NCI-H1436 (cell line): ENCODE results near the gene RXRA.

Experiments used
- DNase-seq: peaks from one replicate; lab custom pipeline; 2025; lab: John Stamatoyannopoulos, UW

RXRA gene

DNA sequence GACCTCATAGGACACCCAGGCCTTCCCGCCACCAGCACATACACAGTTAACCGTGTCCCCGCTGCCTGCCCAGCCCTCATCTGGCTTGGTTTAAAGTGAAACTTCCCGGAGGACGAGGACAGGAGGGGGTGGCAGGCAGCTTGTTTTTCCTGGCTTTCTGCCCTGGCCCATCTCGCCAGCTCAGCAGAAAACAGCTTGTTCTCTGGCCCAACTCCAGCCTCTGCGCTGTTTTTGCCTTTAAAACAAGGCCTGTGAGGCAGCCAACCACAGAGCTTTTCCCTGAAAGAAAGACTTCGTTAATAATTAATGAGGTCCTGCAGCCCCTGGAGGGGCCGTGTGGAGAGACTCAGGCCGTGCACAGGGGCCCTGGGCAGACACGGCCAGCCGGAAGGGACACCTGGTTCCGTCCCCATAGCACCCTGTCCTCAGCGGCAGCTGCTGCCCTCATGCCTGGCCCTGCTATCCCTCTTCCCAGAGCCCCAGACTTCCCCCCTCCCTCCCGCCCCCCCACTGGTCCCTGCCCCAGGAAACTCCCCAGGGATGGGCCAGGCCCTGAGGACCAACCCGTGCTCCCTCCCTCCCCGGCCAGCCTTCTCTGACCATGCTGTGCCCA lies 108.7 kb downstream of the RXRA start:
- no peak for DNase-seq

DNA sequence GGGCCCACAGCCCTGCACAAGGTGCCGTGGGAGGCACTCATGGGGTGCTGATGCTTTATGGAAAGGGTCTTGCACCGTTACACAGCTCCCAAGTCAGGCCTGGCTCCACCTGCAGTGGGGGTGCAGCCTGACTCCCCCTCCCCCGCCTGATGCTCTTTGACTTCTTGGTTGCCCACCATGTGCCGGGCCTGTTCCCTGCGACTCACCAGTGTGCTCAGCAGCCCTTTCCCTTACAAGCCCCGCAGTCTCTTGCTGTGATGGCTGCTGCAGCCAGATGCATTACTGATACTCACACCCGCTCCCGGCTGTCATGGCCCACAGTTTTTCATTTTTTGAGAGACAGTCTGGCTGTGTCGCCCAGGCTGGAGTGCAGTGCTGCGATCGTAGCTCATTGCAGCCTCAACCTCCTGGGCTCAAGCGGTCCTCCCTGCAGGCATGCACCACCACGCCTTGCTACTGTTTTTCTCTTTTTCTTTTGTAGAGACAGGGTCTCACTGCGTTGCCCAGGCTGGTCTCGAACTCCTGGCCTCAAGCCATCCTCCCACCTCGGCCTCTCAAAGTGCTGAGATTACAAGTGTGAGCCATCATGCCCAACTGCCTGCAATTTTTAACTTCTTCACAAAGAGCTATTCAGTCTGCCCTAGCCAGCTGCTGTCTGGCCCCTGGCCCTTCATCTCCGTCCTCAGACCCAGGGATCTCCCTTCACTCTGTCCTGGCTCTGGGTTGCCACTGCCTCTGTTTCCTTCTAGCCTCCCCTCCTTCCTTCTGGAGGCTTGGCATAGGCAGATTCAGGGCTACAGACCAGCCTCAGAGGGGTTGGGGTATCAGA lies 109.5 kb downstream of the RXRA start:
- DNase-seq, result no peak

DNA sequence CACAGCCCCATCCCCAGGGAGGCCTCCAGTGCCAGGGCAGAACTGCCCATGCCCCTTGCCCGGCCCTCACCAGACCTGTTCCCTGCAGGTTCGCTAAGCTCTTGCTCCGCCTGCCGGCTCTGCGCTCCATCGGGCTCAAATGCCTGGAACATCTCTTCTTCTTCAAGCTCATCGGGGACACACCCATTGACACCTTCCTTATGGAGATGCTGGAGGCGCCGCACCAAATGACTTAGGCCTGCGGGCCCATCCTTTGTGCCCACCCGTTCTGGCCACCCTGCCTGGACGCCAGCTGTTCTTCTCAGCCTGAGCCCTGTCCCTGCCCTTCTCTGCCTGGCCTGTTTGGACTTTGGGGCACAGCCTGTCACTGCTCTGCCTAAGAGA lies 110.1 kb downstream of the RXRA start:
- no peak for DNase-seq

DNA sequence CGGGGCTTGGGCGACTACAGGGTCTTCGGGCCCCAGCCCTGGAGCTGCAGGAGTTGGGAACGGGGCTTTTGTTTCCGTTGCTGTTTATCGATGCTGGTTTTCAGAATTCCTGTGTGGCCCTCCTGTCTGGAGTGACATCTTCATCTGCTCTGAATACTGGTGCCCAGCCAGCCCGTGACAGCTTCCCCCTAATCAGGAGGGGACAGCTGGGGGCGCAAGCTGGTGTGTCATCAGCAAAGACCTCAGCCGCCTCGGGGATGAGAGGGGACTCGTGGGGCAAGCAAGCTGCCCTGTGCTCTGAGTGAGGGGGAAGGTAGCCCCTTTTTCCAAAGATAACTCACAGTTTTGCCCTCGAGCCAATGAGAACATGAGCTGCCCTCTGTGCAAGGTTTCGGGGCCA lies 110.7 kb downstream of the RXRA start:
- DNase-seq, result no peak

DNA sequence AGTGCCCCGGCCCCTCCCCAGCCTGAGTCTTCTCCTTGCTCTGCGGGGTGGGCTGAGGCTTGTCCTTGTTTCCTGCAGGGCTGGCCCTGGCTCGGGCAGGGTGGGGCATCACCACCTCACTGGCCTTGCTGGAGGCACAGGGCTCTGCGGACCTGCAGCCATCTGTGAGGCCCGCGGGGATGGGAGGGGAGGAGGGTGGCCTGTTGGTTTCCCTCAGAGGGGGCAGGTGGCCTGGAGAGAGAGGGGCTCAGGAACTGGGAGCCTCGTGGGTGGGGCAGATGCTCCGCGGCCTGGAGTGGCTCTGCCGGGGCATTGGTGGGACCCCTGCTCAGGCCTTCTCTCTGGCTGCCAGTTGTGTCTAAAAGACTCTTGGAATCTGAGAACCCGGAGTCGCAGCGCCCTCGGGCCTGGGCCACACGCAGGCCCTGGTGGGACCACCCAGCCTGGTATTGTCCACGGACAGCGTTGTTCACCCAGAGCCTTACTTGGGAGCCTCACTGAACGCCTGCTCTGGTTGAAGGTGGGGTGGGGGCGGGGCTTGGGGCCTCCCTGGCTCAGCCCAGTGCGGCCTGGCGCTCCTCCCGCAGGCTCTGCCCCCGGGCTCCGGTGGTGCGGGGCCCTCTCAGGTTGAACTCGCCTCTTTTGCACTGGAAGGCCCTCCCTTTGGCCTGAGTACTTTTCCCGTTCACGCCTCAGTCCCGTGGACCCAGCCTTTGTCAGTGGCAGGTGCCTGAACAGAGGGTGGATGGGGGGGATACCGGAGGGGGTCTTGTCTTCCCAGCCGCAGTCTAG lies 111.3 kb downstream of the RXRA start:
- no peak for DNase-seq

DNA sequence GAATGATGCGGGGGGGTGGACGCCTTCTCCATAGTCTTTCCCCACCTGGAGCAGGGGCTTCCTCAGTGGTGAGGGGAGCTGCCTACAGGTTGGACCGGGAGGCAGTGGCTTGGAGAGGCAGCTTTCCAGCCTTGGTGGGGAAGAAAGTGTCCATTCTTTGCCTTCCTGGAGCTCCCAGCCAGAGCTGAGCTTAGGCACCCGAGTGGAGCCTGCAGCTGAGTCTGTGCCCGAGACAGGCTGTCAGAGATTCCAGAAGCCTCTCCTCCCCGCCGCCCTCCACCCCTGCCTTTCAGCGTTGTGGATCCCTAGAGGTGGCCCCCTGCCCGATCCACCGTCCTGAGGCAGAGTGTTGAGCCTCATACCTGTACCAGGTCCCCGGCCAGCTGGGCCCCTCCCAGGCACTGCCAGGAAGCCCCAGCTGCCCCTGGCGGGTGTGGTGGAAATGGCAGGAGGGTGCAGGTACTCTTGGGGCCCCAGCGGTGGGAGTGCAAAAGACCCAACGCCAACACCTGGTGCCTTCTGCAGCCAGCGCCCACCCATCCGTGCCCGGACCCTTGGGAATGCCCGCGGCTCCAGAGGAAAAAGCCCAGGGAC lies 112.0 kb downstream of the RXRA start:
- no peak for DNase-seq

DNA sequence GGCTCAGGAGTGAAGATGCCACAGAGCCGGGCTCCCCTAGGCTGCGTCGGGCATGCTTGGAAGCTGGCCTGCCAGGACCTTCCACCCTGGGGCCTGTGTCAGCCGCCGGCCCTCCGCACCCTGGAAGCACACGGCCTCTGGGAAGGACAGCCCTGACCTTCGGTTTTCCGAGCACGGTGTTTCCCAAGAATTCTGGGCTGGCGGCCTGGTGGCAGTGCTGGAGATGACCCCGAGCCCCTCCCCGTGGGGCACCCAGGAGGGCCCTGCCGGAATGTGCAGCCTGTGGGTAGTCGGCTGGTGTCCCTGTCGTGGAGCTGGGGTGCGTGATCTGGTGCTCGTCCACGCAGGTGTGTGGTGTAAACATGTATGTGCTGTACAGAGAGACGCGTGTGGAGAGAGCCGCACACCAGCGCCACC lies 113.1 kb downstream of the RXRA start:
- DNase-seq, result no peak

DNA sequence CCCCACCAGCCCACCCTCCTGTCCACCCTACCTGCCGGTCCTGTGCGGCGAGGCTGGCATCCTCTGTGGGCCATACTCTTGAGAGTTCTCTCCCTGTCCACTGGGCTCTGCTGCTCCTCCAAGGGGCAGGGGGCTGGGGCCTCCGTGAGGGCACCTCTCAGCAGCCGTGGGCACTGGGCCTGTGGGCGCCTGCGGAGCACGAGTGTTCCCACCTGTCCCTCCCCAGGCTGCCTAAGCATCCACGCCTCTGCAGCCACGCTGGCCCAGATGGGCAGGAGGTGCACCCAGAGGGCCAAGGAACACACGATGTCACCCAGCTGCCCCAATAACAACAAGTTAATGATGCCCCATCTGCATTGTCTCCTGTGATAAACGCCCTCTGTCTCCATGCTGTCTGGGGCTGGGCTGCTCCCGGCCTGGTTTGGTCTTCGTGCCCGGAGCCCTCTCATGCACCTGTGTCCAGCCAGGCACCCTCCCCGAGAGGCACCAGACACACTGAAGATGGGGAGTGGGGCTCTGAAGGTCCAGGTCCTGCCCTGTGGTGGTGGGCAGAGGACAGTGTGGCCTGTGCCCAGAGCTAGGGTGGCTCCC lies 114.5 kb downstream of the RXRA start:
- DNase-seq, result no peak

DNA sequence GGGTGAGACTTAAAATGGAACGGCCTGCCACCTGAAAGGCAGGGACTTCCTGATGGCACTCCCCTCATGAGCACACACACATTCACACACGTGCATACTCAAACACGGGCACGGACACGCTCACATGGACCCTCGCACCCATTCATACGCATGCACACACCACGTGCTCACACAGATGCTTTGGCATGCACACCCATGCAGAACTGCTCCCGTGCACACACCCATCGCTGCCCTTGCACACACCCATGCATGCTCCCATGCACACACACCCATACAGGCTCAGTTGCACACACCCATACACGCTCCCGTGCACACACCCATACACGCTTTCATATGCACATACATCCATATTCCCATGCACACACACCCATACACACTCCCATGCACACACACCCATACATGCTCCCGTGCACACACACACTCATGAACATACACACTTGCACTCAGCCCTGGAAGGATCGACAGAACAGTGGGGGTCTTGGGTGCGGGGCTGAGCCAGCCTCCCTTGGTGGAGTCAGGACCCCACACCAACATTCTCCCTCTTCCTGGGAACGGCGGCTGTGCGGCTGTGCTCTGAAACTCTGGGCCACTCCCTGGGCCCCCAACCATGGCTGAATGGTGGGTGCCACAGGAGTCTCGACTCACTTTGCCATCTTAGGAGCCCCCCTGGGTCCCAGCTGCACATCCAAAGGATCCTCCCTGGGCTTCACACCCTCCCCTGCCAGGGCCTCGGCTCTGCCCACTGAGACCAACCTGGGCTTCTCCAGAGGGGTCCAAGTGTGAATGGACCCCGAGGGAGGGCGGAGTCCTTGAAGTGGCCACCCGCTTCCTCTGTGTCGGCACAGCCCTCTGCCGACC lies 115.2 kb downstream of the RXRA start:
- no peak for DNase-seq

DNA sequence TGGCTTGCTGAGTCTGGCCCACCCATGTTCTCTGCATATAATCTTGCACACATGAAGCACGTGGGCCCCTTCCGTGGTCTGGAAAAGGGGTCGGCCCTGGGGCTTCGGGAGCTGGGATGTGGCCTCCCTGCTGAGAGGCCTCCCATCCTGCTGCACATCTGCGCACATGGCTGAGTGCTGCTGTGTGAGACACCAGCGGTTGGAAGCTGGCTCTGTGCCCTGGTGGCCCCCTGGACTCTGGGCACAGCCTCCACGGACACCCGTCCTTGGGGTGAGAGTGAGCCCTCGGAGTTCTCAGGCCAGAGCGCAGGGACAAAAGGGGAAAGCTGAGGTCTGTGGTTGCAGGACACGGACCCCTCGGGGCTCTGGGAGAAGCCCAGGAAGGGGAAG lies 115.8 kb downstream of the RXRA start:
- no peak for DNase-seq

DNA sequence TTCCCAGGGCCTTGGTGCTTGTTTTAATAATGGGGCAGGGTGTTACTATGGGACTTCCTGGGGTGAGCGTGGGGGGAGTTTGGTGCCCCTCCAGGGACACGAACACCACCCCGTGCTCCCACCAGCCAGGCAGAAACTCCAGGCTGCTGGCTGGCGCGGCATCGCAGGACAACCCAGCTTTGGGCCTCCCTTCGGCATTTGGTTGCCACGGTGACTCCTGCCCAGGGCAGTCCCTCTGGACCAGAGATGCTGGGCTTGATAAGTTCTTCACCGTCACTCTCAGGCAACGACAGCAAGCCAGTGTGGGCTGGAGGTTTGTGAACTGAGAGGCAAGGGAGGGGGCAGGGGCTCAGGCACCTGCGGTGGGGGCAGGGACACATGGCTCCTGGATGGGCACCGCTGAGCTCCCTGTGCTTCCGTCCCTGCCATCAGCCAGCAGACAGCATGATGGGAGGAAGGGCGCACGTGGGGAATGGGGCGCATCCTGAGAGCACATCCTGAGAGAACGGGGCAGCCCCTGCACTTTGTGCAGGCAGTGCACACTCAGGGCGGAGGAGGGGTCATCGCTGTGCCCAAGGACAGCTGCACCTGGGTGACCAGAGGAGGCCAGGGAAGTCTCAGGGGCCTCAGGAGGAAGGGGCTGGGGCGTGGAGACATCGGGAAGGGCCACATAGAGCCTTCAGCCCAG lies 116.4 kb downstream of the RXRA start:
- DNase-seq, result no peak

DNA sequence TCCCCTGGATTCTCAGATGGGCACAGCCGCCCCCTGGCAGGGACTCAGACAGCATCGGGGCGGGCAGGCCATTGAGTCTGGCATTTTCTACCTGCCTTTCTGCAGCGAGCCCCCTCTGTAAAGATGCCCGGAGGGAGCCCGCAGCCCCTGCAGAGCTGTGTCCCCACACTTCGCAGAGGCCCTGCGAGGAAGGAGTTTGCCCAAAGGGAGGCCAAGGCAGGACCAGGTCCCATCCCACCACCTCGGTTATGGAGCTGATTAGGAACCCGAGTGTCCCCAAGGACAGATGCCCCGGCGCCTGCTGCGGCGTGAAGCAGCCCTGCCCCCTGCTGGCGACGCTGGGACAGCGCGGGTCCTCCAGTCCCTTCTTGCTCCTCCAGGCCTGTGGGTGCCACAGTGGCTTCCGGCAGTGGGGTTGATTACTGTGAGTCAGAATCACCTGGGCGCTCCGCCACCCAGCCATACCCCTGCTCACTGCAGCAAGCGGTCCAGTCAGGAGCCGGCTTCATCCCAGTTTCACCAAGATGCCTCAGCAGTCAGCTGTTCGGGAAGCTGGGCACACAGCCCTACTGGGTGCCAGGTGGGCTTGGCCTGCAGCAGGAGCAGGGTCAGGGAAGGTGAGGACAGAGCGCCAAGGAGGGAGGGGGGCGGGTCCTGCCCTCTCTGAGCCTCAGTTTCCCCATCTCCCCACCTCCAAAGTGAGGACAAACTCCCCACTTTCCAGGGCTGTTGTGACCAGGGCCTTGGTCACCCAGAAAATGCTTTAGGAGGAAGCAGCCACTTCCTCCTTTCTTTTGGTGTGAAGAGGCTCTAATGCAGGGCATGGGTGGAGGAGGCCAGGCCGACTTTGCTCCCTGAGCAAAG lies 117.2 kb downstream of the RXRA start:
- DNase-seq, result peak; percentile 84

DNA sequence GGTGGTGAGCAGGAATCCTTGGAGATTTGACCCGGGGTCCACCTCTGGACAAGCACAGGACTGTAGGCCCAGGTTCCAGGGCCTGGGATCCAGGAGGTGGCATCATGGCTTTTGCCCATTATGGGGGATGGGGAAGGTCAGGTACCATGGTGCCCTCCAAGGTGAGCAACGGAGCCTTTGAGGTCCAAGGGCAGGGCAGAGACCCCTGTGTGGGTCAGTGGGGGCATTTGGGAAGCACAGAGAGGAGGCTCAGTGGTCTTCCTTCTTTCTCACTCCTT lies 117.7 kb downstream of the RXRA start:
- no peak for DNase-seq

DNA sequence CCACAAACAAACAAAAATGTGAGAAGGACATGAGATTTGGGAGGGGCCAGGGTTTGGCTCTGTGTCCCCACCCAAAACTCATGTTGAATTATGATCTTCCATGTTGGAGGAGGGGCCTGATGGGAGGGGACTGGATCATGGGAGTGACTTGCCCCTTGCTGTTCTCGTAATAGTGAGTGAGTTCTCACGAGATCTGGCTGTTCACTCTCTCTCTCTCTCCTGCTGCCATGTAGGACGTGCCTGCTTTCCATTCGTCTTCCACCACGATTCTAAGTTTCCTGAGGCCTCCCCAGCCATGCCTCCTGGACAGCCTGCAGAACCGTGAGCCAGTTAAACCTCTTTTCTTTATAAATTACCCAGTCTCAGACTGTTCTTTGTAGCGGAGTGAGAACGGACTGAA lies 118.7 kb downstream of the RXRA start:
- no peak for DNase-seq

DNA sequence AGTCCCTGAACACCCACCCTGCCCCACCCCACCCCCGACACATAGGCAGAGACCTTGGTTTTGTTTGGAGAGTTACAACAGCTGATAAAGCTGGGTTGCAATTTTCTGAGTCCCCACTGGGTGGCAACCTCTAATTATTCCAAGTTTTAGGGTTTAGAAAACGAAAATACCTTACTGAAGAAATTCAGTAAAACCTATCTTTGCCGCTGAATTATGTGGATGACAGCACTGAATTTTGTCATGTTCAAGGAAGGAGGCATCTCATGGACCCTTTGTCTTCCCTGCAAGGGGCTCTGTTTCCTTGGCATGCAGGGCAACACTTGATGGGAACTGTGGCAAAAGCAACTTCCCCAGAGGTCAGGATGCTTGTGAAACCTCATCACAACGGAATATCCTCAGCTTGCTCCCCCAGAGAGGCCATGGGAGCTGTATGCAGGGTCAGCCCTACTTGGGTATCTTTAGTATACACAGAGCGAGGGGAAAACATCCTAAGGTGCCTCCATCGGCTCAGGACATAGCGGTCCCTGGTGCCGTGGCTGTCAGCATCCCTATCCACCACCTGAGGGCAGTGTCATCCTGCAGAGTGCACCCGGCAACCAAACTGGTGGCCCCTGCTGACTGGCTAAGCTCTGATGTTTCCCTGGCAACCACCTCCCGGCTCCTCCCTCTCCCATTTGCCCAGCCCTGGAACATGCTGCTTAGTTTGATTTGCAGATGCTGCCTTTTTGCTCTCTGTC lies 123.1 kb downstream of the RXRA start:
- DNase-seq, result peak; percentile 89

DNA sequence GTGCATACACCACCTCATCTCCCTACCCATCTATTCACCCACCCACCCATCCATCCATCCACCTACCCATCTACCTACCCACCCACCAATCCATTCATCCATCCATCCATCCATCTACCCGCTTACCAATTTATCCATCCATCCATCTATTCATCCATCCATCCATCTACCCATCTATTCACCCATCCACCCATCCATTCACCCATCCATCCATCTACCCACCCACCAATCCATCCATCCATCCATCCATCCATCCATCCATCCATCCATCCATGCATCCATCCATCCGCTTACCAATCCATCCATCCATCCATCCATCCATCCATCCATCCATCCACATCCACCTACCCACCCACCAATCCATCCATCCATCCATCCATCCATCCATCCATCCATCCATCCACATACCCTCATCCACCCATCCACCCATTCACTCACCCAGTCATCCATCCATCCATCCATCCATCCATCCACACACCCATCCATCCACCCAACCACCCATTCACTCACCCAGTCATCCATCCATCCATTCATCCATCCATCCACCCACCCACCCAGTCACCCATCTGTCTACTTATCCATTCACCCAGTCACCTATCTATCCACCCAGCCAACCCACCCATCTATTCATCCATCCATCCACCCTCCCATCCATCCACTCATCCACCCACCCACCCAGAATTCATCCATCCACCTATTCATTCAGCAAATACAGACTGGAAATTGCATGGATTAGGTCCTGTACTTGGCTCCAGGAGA lies 125.6 kb downstream of the RXRA start:
- no peak for DNase-seq

DNA sequence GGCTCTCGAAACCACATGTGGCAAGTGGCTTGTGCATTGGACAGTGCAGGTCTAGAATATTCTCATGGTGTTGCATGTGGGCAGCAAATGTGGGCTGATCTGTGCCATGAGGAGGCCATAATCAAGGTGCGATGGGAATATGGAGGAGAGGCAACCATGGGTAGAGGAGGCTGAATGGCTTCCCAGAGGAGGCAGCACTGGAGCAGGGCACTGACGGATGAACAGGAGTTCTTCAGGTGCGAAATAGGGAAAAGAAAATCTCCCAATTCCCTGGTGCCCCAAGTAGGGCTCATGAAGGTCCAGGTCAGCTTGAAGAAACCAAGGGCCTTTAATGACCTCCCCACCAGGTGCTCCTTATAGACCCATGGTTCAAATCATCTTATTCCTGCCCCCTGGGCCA lies 126.5 kb downstream of the RXRA start:
- no peak for DNase-seq

DNA sequence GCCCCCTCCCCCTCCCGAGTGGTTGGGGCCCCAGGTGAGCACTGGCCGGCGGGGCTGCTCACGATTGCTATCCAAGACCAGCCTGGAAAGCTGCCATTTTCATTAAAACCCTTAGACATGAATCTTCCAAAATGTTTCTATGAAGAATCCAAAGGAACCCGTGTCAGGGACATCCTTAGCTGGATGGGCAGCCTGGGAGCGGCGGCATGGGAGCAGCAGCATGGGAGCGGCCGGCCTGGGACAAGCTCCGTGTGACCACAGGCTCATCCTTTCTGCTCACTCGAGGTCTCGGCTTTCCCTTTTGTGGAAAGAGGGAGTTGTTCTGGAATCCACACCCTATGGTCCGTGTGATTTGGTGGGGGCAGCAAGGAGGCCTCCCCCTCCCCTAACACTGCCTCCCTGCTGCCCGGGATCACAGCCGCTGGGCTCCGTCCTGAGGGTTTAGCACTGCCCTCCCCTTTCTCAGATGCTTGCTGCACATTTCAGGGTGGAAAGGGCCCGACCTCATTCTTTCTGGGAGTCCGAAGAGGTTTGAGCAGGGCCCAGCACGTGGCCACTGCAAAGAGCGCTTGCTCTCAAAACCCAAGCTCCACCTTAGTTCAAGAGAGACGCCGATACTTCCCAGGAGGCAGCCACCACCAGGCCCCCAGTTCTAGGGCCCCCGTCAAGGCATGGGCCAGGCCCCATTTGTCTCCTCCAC lies 127.7 kb downstream of the RXRA start:
- DNase-seq, result no peak
